ENCODE data around the gene KRTAP3-2.

KRTAP3-2 gene

GRCh38 chr17:41009936-41010335, 10.2 kb upstream of the KRTAP3-2 start:
- DNase-seq, result no peak

DNA sequence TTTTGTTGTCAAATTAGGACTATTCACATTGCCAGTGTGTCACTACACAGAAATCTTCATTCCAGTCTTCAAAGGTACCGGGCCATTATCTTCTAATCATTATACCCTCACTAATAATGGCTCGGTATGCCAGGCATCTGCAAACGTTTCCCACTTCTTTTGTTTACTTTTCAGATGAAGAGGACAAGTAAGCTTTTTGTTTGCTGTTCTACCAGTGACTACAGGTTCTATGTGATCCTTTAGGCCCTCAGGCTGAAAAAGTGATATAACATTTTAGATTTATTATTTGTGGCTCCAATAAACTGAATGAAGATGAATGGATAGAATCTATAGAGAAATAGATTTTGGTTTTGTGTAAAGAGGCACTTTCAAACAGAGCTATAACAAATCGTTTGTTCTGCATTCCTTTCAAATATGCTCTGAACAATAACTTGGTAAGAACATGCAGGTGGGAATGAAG, 9.6 kb upstream of the KRTAP3-2 start:
- no peak for DNase-seq

GRCh38 chr17:41008811-41009210, 9.1 kb upstream of the KRTAP3-2 start, which contains the start of gene KRTAP3-1:
Gene KRTAP3-1, minus strand, starts transcription at chr17:41009128. Its CDS starts 54 bp downstream, at chr17:41009074.
- DNase-seq, result no peak

GRCh38 chr17:41004397-41004796, 4.7 kb upstream of the KRTAP3-2 start:
- no peak for DNase-seq

- DNase-seq, result no peak
These were observed 4.2 kb upstream of the KRTAP3-2 start for GRCh38 chr17:41003926-41004325.

DNA sequence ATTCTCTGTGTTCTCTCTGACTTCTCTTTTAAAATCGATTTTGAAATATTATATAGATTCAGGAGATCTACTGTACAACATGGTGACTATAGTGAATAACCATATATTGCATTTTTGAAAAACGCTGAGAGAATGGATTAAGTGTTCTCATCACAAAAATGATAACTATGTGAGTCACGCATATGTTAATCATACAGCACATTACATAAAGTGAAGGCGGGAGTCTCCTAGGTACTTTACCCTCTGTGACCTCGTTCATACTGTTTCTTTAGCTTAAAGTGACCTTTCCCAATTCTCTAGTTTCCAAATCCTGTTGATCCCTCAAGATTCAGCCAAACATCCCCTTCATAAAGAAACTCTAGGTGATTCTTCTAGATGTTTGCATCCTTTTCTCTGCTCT, 3.1 kb upstream of the KRTAP3-2 start:
- DNase-seq, result no peak

DNA sequence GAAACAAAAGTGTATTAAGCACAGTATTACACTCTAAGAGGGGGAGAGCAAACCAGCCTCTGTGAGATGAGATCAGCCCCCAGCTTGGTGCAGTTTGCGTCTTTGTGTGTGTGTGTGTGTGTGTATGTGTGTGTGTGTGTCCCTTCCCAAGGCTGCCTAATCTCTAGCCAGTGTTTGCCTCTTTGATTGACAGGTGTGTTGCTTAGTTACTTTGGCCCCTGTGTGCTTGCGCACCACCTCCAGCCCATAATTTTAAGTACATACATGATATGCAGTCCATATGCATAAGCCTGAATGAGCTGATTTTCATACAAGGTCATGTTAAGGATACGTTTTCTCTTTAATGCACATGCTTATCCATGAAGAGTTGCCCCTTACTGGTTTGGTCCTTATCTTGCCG, 2.1 kb upstream of the KRTAP3-2 start:
- no peak for DNase-seq

GRCh38 chr17:40997361-40997760, 2.3 kb downstream of the KRTAP3-2 start:
- no peak for DNase-seq

- no peak for DNase-seq
These were observed 2.9 kb downstream of the KRTAP3-2 start for GRCh38 chr17:40996829-40997228.

- no peak for DNase-seq
These were observed 4.6 kb downstream of the KRTAP3-2 start for GRCh38 chr17:40995116-40995515.

DNA sequence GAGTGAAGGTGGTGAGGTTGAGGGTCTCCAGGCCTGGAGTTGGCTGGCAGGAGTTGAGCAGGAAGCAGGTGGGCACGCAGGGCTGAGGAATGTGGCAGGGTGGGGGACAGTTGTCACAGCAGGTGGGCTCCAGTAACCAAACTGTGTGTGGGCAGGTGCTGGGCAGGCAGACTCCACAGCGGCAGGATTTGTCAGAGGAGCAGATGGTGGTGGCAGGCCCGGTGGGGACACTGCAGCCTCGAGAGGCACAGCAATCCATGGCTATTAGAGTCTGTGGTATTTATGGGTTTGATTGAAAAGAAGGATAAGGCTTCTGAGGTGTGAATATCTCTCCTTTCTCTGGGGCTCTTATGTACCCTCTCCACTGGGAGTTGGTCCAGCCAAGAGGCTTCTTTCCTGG, 5.9 kb downstream of the KRTAP3-2 start, which contains the start of gene KRTAP3-3:
Gene KRTAP3-3, minus strand, starts transcription at position 326 of the 400 bp plus-strand sequence. Its CDS starts 67 bp downstream, at position 259.
- DNase-seq, result no peak

GRCh38 chr17:40993084-40993483, 6.6 kb downstream of the KRTAP3-2 start:
- no peak for DNase-seq

DNA sequence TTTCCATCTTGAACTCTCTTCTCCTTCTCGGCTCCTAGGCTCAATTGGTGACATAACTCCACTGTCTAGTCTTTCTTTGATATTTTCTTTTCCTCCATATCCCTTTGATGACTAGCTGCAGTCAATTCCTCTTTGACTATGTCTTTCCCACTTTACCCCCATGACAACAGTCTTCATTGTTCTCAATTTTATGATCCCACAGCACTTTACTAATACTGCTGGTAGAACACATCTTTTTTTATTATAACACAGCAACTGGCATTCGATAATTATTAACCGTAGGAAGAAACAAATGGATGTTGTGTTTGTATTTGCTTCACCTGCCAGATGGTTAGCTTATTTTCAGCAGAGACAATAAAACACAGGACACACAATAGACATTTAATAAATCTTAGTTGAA, 7.0 kb downstream of the KRTAP3-2 start:
- no peak for DNase-seq

- no peak for DNase-seq
These were observed 12.8 kb downstream of the KRTAP3-2 start for GRCh38 chr17:40986920-40987319.

- DNase-seq, result no peak
These were observed 15.5 kb downstream of the KRTAP3-2 start, which contains the start of gene KRT40 for GRCh38 chr17:40984226-40984625. Gene KRT40, minus strand, starts transcription at chr17:40984326. Its CDS starts 53 bp downstream, at chr17:40984273.

DNA sequence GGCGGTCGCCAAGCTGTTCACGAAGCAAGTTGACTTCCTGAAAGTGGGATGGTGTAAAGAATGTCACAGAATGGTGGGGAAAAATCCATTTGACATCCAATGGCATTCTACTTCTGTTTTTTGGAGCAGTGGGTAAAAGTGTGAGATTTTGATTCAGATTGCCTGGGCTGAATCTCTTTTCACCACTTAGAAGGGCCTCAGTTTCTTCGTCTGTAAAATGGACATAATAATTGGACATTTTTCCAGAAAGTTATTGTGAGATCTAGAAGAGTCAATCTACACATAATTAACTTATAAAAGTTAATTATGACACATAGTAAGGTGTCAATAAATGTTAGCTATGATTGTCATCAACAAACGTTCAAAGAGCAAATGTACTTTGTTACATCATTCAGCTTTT, 18.6 kb downstream of the KRTAP3-2 start:
- no peak for DNase-seq

DNA sequence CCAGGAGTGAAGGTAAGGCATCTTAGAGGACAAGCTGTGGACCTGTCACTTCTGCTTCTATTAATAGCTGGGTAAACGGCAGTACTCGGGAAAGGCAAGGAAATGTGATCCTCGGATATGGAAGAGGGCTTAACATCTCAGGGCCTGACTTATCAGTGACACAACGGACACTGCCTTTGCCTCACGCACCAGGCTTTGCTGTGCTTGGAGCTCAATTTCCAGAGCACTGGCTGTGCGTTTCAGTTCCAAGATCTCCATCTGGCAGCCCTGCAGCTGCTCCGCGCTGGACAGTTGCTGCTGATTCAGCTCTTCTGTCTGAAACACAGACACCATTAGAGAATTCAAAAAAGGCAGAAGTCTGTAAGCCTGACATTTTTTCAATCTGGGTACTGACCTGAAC, 19.1 kb downstream of the KRTAP3-2 start:
- no peak for DNase-seq

GRCh38 chr17:40980117-40980516, 19.6 kb downstream of the KRTAP3-2 start:
- DNase-seq, result no peak

DNA sequence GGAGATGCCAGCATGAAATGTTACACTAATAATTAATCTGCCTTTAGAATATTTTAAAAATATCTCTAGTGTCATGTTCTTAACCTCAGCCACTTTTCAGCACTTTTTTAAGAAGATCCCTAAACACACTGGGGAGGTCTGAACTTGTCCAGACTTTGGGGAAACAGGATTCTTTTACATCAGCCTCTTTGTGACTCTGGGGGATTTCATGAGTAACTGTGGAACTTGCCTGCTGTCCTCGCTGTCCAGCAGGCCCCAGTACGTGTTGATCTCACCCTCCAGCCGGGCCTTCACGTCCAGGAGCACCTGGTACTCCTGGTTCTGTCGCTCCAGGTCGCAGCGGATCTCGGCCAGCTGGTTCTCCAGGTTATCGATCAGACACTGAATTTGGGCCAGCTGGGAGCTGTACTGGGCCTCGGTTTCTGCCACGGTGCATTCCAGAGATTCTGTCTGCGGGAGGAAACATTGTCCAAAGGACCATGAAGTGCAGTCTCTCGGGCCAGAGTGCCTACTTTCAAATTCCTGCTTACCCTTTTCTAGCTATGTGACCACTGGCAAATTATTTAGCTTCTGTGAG, 21.0 kb downstream of the KRTAP3-2 start:
- DNase-seq, result no peak

DNA sequence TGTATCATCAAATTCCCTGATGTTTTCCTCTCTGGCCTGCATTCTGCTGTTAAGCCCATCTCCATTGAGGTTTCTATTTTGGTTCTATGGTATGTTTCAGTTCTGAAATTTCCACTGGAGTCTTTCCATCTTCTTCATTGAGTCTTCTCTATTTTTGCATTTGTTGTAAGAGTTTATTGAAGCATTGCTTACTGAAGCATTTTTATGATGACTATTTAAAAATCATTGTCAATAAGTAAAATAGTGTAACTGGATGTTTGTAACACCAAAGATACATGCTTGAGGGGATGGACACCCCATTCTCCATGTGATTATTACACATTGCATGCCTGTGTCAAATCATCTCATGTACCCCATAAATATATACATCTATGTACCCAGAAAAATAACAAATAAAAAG, 24.2 kb downstream of the KRTAP3-2 start:
- no peak for DNase-seq

GRCh38 chr17:40974366-40974765, 25.3 kb downstream of the KRTAP3-2 start:
- no peak for DNase-seq

DNA sequence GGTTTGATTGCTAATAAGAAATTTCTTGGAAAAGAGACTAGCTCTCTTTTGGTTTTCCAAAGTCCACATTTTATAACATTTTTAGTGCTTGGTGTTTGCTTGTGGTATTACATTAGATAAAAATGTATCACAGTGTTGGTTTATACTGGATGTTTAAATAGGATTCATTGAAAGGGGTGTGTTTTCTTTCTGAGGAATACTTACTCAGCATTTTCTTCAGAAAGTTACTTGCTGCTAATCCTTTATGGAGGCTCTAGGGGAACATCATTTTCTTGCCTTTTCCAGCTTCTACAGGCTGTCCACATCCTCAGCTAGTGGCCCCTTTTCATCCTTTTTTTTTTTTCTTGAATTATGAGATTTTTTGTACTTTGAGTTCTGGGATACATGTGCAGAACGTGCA, 32.1 kb downstream of the KRTAP3-2 start:
- no peak for DNase-seq

GRCh38 chr17:40966848-40967247, 32.9 kb downstream of the KRTAP3-2 start, which contains the start of gene KRT39:
Gene KRT39, minus strand, starts transcription at chr17:40966948. Its CDS starts 92 bp downstream, at chr17:40966856.
- DNase-seq, result no peak

DNA sequence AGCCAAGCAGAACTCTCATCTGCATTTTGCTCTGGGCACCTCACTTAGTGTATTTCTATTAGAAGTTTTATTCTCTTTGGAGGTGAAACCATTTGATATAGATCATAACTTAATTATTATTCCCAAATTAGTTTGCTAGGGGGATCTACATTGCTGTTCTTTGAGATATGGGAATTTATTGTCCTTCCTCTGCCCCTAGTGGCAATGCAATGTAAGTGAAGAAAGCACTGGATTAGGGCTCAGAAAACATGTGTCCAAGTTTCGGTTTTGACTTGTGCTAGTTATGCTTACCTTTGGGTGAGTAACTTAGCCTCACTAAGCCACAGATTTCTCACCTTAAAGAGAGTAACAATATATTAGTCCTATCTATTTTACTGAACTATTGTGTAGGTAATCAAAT, 35.9 kb downstream of the KRTAP3-2 start:
- DNase-seq, result no peak

DNA sequence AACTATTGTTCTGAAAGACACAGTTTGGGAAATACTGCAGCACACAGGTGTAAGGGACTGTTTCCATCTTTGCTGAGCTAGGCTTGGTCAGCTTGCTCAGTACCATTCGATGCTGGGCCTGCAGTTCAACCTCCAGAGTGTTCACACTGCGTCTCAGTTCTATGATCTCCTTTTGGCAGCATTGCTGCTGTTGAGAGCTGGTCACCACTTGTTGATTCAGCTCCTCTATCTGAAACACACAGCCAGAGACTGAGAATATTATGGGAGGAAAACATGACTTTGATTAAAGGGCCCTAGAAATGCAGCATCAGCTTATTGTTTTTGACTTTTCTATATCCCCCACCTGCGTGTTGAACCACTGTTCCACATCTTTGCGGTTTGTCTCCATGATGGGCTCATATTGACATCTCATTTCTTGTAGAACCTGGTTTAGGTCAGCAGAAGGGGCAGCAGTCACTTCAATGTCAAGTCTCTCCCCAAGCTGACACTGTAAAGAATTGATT, 37.6 kb downstream of the KRTAP3-2 start:
- DNase-seq, result no peak

All from stimulated activated naive CD4-positive, alpha-beta T cell treated with Interleukin-2 at 50 U/mL for 16 hours (primary cell).